Mesodermal cell (in vitro differentiated cells): ENCODE results near the gene OPCML.

Experiments
- H3K27ac ChIP-seq: 2 replicates; pipeline ENCODE4 v1.7.0; 2013; ENCODE audit warnings: mild to moderate bottlenecking, low read depth, low read length, moderate library complexity; ENCODE audit not compliant: severe bottlenecking
- H3K36me3 ChIP-seq: 2 replicates; pipeline ENCODE4 v1.7.1; 2013; ENCODE audit warnings: mild to moderate bottlenecking, low read length, moderate library complexity; ENCODE audit not compliant: control insufficient read depth, insufficient read depth
- H3K4me1 ChIP-seq: one replicate; pipeline ENCODE4 v1.7.1; 2013; ENCODE audit warnings: mild to moderate bottlenecking, low read length; ENCODE audit not compliant: insufficient read depth, control insufficient read depth, poor library complexity, severe bottlenecking
- H3K4me3 ChIP-seq: 2 replicates; pipeline ENCODE4 v1.7.0; 2013; ENCODE audit warnings: low read length, control low read depth, mild to moderate bottlenecking; ENCODE audit not compliant: insufficient read depth, poor library complexity, severe bottlenecking; ENCODE audit errors: extremely low read depth
- H3K9me3 ChIP-seq: 2 replicates; pipeline ENCODE4 v1.7.1; 2013; ENCODE audit warnings: mild to moderate bottlenecking, low read length, moderate library complexity; ENCODE audit not compliant: control insufficient read depth
- WGBS, 2 experiments: methylation state at CpG; one replicate each; pipeline ENCODE4 v1.1.5; 2013; ENCODE audit warnings: missing lambda C conversion rate in 2 of 2; ENCODE audit not compliant: insufficient coverage in 2 of 2; 5-methylcytosine and 5-hydroxymethylcytosine counted together

The OPCML gene

GRCh38 chr11:132944569-132944944 lies 587.7 kb downstream of the OPCML start:
- H3K36me3 ChIP-seq: no peaks in the 10 kb centered on the region
- no peaks in the 10 kb centered on the region for H3K4me1 ChIP-seq
- peak overlapping the region; percentile 31 for H3K4me3 ChIP-seq
- H3K27ac ChIP-seq: no peak overlapping the region
- H3K9me3 ChIP-seq: no peaks in the 10 kb centered on the region
- 27% methylated on average over 2 of the region's 9 CpGs; no CpG with 5 or more reads in 1 of the 2 experiments for WGBS, 2 experiments

- no peaks in the 10 kb centered on the region for H3K36me3 ChIP-seq
- H3K4me3 ChIP-seq: peak overlapping the region; percentile 31
- no peak overlapping the region for H3K27ac ChIP-seq
- 0% methylated on average over 49 to 52 of the region's 104 CpGs for WGBS, 2 experiments
- H3K9me3 ChIP-seq: no peaks in the 10 kb centered on the region
- H3K4me1 ChIP-seq: no peaks in the 10 kb centered on the region
These were observed 588.4 kb downstream of the OPCML start for GRCh38 chr11:132943706-132944568.

GRCh38 chr11:132943357-132943705 lies 589.0 kb downstream of the OPCML start:
- 0 to 1% methylated on average over 12 to 14 of the region's 17 CpGs for WGBS, 2 experiments
- Histone ChIP-seq H3K9me3 (no peaks in the 10 kb centered on the region), H3K36me3 (no peaks in the 10 kb centered on the region), H3K4me3 (peak overlapping the region; percentile 31), H3K4me1 (no peaks in the 10 kb centered on the region), H3K27ac (no peak overlapping the region)

GRCh38 chr11:132942611-132943356 lies 589.5 kb downstream of the OPCML start:
- WGBS, 2 experiments: 36 to 42% methylated on average over 11 to 14 of the region's 42 CpGs
- Histone ChIP-seq H3K9me3 (no peaks in the 10 kb centered on the region), H3K4me1 (no peaks in the 10 kb centered on the region)

GRCh38 chr11:132941761-132942160 lies 590.5 kb downstream of the OPCML start:
- Histone ChIP-seq H3K9me3 (no peaks in the 10 kb centered on the region), H3K4me3 (no peak overlapping the region), H3K4me1 (no peaks in the 10 kb centered on the region), H3K36me3 (no peaks in the 10 kb centered on the region), H3K27ac (no peak overlapping the region)
- 60 to 100% methylated on average over 1 of the region's 3 CpGs for WGBS, 2 experiments

More at GRCh38 chr11:132942611-132943356, 589.5 kb downstream of the OPCML start:
- Histone ChIP-seq H3K4me3 (peak overlapping the region; percentile 31), H3K36me3 (no peaks in the 10 kb centered on the region), H3K27ac (no peak overlapping the region)

- Histone ChIP-seq H3K4me1 (no peaks in the 10 kb centered on the region), H3K36me3 (no peaks in the 10 kb centered on the region), H3K9me3 (no peaks in the 10 kb centered on the region), H3K4me3 (no peak overlapping the region), H3K27ac (no peak overlapping the region)
- 51 to 60% methylated on average over 1 to 3 of the region's 4 CpGs for WGBS, 2 experiments
These were observed 591.2 kb downstream of the OPCML start for GRCh38 chr11:132941024-132941646.

GRCh38 chr11:132937016-132937415 lies 595.3 kb downstream of the OPCML start:
- Histone ChIP-seq H3K4me3 (no peak overlapping the region), H3K36me3 (no peaks in the 10 kb centered on the region), H3K27ac (no peak overlapping the region), H3K9me3 (no peaks in the 10 kb centered on the region), H3K4me1 (no peaks in the 10 kb centered on the region)
- WGBS, 2 experiments: 60 to 80% methylated on average over 1 of the region's 4 CpGs

GRCh38 chr11:132935383-132935782 lies 596.9 kb downstream of the OPCML start:
- no peaks in the 10 kb centered on the region for H3K9me3 ChIP-seq
- 100% methylated on average over 1 to 2 of the region's 3 CpGs for WGBS, 2 experiments

GRCh38 chr11:132933703-132934102 lies 598.6 kb downstream of the OPCML start:
- H3K9me3 ChIP-seq: no peaks in the 10 kb centered on the region
- 88% methylated on average over 2 of the region's 3 CpGs; no CpG with 5 or more reads in 1 of the 2 experiments for WGBS, 2 experiments
- H3K36me3 ChIP-seq: no peaks in the 10 kb centered on the region
- H3K4me3 ChIP-seq: no peak overlapping the region
- H3K4me1 ChIP-seq: no peaks in the 10 kb centered on the region
- H3K27ac ChIP-seq: no peak overlapping the region

More at GRCh38 chr11:132935383-132935782, 596.9 kb downstream of the OPCML start:
- no peaks in the 10 kb centered on the region for H3K36me3 ChIP-seq
- H3K4me3 ChIP-seq: no peak overlapping the region
- no peak overlapping the region for H3K27ac ChIP-seq
- no peaks in the 10 kb centered on the region for H3K4me1 ChIP-seq

- Histone ChIP-seq H3K4me3 (no peak overlapping the region), H3K36me3 (no peaks in the 10 kb centered on the region), H3K4me1 (no peaks in the 10 kb centered on the region), H3K27ac (no peak overlapping the region), H3K9me3 (no peaks in the 10 kb centered on the region)
- WGBS, 2 experiments: 91 to 100% methylated on average over 2 to 3 of the region's 3 CpGs
These were observed 606.4 kb downstream of the OPCML start for GRCh38 chr11:132925825-132926469.
